A673 (cell line): Measurements from ENCODE around the gene CFAP58. TPM values are rescaled to one million over a fixed set of nuclear protein-coding genes. Genes with fewer than 3 reads are reported as not detected.

Source experiments
- BruUV-seq: library from RNA; stranded (reverse); fragments of 400-500 nt; replicated peaks from 2 replicates; lab custom pipeline; 2021; lab: Mats Ljungman, UMichigan
- CTCF ChIA-PET: fragments of 300-600 bp; sonication (Branson Sonifier 250); formaldehyde crosslinking; loops from one replicate; lab custom pipeline; 2022; ENCODE audit warnings: antibody characterized with exemption; lab: Charles Lee
- POLR2A ChIA-PET: fragments of 300-600 bp; sonication (Branson Sonifier 250); formaldehyde crosslinking; loops from one replicate; lab custom pipeline; 2022; ENCODE audit warnings: antibody characterized with exemption; ENCODE audit not compliant: low non-redundant PET; lab: Charles Lee
- DNase-seq: peaks from one replicate; pipeline ENCODE4 v3.0.0-alpha.2; 2015; ENCODE audit warnings: low spot score
- H3K27ac ChIP-seq: fragments of 200-600 bp; sonication (generic); 2 replicates; pipeline ENCODE4 v1.5.1; 2016; ENCODE audit warnings: mixed run types, low read depth, mild to moderate bottlenecking, mixed read lengths, antibody characterized with exemption, low read length; ENCODE audit not compliant: poor library complexity, severe bottlenecking
- H3K27me3 ChIP-seq: fragments of 200-600 bp; sonication (generic); replicated peaks from 2 replicates; pipeline ENCODE4 v1.6.1; 2017; ENCODE audit warnings: mixed run types, low read depth, mild to moderate bottlenecking, mixed read lengths, antibody characterized with exemption, low read length; ENCODE audit not compliant: insufficient read depth, poor library complexity
- H3K36me3 ChIP-seq: fragments of 200-600 bp; sonication (generic); 2 replicates; pipeline ENCODE4 v1.6.1; 2016; ENCODE audit warnings: mixed run types, mild to moderate bottlenecking, mixed read lengths, antibody characterized with exemption, low read length; ENCODE audit not compliant: insufficient read depth, poor library complexity, severe bottlenecking
- H3K4me1 ChIP-seq: fragments of 200-600 bp; sonication (generic); 2 replicates; pipeline ENCODE4 v1.6.1; 2017; ENCODE audit warnings: mixed run types, mild to moderate bottlenecking, mixed read lengths, antibody characterized with exemption, low read length; ENCODE audit not compliant: insufficient read depth, poor library complexity, severe bottlenecking
- H3K4me3 ChIP-seq: fragments of 200-600 bp; sonication (generic); 2 replicates; pipeline ENCODE4 v1.5.1; 2016; ENCODE audit warnings: low read depth, mixed run types, mild to moderate bottlenecking, mixed read lengths, low read length; ENCODE audit not compliant: poor library complexity, severe bottlenecking
- H3K9me3 ChIP-seq: fragments of 200-600 bp; sonication (generic); 2 replicates; pipeline ENCODE4 v1.6.1; 2016; ENCODE audit warnings: mixed run types, low read depth, mild to moderate bottlenecking, mixed read lengths, antibody characterized with exemption, low read length; ENCODE audit not compliant: poor library complexity, severe bottlenecking
- CTCF ChIP-seq: fragments of 300-800, 200-600 bp; sonication (generic); conservative IDR thresholded peaks from 2 replicates; pipeline ENCODE4 v1.5.1; 2017; ENCODE audit warnings: low read depth, mild to moderate bottlenecking, antibody characterized with exemption, low read length, moderate library complexity, mixed read lengths
- EZH2 ChIP-seq: fragments of 200-600 bp; sonication (generic); IDR thresholded peaks from 2 replicates; pipeline ENCODE4 v1.6.1; 2017; ENCODE audit warnings: borderline replicate concordance, low read depth, mild to moderate bottlenecking, mixed read lengths, antibody characterized with exemption, low read length; ENCODE audit not compliant: poor library complexity, severe bottlenecking
- intact Hi-C: fragments of 100-400 bp; cut with micrococcal nuclease; formaldehyde crosslinking; loops from one replicate; pipeline ENCODE4 v1.10.0; 2022; ENCODE audit not compliant: unreplicated experiment
- total RNA-seq: library from RNA; stranded (reverse); gene quantifications from 2 replicates; pipeline ENCODE4 v1.2.3, GENCODE V29; 2021

Gene CFAP58
- total RNA-seq, 1 experiment from 2014 or later, result 0.17 TPM

- H3K9me3 ChIP-seq, result no peaks in the 10 kb centered on the region
- peaks cover 85% of the 10 kb centered on the region for H3K27me3 ChIP-seq
- no peak overlapping the region for H3K27ac ChIP-seq
- H3K4me1 ChIP-seq, result no peaks in the 10 kb centered on the region
- ChIA-PET POLR2A (no interaction called here), CTCF (no interaction called here)
- DNase-seq, result no peak
- no TSS peak for BruUV-seq
- no peaks in the 10 kb centered on the region for H3K36me3 ChIP-seq
- H3K4me3 ChIP-seq, result no peak overlapping the region
- intact Hi-C loops, result no loop called here
- TF ChIP-seq CTCF, result no peak
- no peak for TF ChIP-seq EZH2
Observed at GRCh38 chr10:104396581-104396980, 42.9 kb downstream of the CFAP58 start.

- no TSS peak for BruUV-seq
- Histone ChIP-seq H3K27ac (no peak overlapping the region), H3K36me3 (no peaks in the 10 kb centered on the region), H3K4me1 (no peaks in the 10 kb centered on the region), H3K27me3 (peaks cover 56% of the 10 kb centered on the region), H3K4me3 (no peak overlapping the region), H3K9me3 (no peaks in the 10 kb centered on the region)
- ChIA-PET POLR2A (no interaction called here), CTCF (no interaction called here)
- TF ChIP-seq EZH2, result no peak
- TF ChIP-seq CTCF, result no peak
- DNase-seq, result no peak
- intact Hi-C loops, result no loop called here
Observed at GRCh38 chr10:104403636-104404035, 50.0 kb downstream of the CFAP58 start.

- peak; percentile 57 for DNase-seq
- intact Hi-C loops, result loop anchor here (2.0 kb wide), 2 partner anchors 208 to 518 kb away; no protein-coding TSS in a partner anchor
- CTCF ChIA-PET, result interaction anchor here (0.6 kb wide), 1 partner anchor 174 kb away, joined by 5 read pairs; no protein-coding TSS in a partner anchor
- Histone ChIP-seq H3K4me3 (no peak overlapping the region), H3K27ac (no peak overlapping the region), H3K9me3 (no peaks in the 10 kb centered on the region), H3K4me1 (no peaks in the 10 kb centered on the region), H3K27me3 (peaks cover 49% of the 10 kb centered on the region), H3K36me3 (no peaks in the 10 kb centered on the region)
- TF ChIP-seq CTCF (peak; percentile 71), EZH2 (no peak)
- POLR2A ChIA-PET, result no interaction called here
- BruUV-seq, result no TSS peak
Observed at GRCh38 chr10:104406715-104407650, 53.4 kb downstream of the CFAP58 start.
